CD1c-positive myeloid dendritic cell (primary cell): ENCODE results near the gene ZNF576.
"Not testable (repeated sequence)": the region's sequence is repeated elsewhere in the genome, so short reads cannot be mapped to it uniquely, and the experiment has no call there.

Source experiments
- DNase-seq: peaks from one replicate; pipeline ENCODE4 v3.0.0-alpha.2; 2016; ENCODE audit errors: extremely low spot score

ZNF576 gene

DNA sequence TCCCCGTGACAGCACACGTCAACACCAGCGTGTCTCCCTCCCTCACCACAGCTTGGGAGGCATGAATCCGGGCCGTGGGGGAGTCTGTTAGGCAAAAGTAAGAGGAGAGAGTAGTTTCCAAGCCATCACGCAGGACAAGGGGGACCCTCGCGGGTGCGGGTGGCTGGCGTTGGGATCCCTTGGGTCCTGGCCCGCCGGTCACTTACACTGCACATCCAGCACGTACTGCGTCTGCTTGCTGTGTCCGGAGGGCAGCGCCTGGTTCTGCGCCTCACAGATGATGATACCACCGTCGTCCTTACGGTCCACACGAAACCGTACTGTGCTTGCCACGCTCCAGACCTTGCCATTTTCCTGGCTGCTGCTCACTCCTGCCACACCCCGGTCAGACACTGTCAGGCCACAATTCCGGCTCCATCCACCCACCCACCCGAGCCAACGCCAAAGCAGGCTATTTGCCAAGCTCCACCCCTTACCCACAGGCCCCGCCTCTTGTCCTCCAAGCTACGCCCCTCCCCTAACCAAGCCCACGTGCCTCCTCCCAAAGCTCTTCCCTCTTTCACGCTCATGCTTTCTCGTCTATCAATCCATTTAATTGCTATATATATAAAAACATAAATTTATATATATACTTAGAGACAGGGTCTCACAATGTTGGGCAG lies 29.7 kb downstream of the ZNF576 start:
- DNase-seq = peak; percentile 62

DNA sequence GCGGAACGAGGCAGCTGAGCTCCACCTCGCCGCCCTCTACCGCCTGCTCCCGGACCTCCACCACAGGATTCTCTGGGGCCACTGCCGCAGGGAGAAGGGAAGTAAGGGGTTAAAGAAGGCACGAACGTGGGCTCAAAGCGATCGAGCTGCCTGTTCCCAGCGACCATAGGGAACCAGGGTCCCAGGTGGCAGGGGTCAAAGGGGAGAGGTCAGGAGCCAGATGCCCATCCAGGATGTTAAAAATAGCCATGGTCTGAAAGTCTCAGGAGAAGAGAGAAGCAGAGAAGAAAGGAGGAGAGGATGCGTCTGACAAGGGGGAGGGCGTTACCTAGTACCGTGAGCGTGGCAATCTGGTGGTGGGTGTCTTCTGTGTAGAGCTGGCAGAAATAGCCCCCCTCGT lies 30.4 kb downstream of the ZNF576 start:
- DNase-seq = no peak

DNA sequence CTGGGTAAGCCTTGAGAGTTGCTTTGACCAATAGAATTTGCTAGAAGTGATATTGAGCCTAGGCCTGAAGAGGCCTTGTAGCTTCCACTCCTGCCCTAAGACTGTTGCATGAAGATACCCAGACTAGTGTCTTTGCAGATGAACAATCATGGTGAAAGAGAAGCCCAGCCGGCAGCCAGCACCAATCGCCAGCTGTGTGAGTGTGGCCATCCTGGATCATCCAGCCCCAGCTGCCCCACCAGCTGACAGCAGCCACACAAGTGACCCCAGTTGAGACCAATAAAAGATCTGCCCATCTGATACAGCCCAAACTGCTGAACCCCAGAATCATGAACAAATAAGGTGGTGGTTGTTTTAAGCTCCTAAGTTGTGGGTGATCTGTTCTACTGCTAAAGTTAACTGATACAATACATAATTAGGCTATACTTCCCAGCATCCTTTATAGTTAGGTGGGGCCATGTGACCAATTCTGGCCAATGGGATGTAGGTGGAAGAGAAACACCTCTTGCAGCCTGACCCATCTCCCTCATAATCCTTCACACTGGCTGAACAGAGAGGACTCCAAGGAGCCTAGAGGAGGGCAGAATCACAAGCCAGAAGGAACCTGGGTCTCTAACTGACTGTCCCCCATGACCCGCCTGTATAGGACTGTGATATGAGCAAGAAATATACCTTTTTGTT lies 32.4 kb downstream of the ZNF576 start:
- DNase-seq = no peak

DNA sequence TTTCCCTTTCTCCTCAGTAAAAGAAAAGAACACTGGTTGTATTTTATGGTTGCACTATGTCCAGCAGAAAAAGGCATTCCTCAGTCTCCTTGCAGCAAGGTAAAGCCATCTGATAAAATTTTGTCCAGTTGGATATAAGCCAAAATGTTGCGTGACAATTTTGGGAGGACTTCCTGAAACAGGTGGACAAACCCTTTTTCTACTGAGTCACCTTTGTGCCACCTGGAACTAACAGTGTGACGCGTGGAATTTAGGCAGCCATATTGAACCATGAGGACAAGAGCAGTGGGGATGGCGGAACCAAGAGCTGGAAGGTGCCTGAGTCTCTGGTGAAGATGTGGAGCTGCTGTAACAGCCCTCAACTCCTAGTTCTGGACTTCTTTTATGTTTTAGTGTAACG lies 35.1 kb downstream of the ZNF576 start:
- DNase-seq = no peak

DNA sequence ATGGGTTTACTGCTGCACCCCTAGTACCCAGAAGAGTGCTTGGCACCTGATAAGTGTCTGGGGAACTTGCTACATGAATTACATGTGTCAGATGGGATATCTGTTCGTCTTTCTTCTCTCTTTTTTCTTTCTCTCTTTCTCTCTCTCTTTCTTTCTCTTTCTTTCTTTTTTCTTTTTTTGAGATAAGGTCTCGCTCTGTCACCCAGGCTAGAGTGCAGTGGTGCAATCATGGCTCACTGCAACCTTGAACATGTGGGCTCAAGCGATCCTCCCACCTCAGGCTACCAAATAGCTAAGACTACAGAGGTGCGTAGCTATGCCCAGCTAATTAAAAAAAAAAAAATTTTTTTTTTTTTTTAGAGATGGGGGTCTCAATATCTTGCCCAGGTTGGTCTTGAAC lies 37.1 kb downstream of the ZNF576 start:
- no peak for DNase-seq

DNA sequence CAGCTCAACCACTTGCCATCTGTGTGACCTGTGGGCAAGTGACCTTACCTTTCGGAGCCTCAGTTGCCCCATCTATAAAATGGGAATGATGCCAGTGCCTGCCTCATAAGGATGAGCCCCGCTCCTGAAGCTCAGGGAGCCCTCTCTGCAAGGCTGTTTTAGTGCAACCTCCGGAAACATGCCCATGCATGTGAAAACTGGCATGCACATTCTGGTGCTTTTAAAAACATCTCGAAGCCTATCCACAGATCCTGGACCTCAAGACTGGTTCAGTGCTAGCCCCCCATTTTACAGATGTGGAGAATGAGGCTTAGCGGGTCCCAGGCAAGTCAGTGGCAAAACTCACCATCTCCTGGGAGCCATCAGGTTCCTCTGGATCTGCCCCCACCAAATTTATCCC lies 37.7 kb downstream of the ZNF576 start:
- DNase-seq = no peak

DNA sequence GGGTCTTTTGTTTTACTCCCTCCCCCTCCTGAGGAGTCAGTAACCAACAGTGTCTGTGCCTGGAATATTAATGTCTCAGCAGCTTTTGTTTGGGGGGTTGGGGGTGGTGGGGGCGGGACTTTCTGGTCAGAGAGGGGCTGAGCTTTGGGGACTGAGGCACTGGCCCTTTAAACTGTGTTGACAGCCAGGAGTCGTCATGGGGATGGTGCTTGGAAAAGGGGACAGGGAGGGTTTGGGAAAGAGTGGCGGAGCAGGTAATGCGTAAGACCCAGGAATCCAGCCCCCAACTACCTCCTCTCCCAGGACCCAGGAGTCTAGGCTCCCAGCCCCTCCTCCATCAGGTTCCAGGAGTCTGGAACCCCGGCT lies 38.1 kb downstream of the ZNF576 start:
- no peak for DNase-seq

DNA sequence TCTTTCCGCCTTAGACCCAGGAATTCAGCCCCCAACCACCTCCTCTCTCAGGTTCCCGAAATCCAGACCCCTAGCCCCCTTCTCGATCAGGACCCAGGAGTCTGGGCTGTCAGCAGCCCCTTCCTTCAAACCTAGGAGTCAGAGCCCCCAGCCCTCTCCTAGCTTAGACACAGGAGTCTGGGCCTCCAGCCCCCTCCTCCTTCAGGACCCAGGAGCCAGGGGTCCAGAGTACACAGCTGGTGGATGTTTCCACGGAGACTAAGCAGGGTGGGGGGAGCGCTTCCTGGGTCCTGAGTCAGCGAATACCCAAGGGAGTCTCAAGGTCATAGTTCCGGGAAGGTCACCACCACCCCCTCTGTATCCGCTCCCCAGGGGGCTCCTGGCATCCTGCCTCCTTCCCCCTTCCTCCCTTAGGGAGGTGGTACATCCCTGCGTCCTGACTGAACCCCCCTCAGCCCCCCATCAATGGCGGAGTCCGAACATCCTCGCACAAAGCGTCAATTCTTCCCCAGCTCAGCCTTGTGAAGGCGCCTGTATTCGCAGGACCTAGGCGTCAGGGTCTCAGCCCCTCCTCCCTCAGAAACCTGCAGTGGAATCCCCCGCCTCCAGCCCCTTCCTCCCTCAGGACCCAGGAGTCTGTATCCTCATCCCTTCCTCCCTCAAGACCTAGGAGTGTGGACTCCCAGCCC lies 38.6 kb downstream of the ZNF576 start:
- no peak for DNase-seq

DNA sequence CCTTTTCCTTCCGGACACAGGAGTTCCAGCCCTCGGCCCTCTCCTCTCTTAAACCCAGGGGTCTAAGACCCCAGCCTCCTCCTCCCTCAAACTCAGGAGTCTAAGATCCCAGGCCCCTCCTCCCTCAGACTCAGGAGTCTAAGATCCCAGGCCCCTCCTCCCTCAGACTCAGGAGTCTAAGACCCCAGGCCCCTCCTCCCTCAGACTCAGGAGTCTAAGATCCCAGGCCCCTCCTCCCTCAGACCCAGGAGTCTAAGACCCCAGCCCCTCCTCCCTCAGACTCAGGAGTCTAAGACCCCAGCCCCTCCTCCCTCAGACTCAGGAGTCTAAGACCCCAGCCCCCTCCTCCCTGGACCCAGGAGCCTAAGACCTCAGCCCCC lies 39.2 kb downstream of the ZNF576 start:
- not testable (repeated sequence) for DNase-seq

DNA sequence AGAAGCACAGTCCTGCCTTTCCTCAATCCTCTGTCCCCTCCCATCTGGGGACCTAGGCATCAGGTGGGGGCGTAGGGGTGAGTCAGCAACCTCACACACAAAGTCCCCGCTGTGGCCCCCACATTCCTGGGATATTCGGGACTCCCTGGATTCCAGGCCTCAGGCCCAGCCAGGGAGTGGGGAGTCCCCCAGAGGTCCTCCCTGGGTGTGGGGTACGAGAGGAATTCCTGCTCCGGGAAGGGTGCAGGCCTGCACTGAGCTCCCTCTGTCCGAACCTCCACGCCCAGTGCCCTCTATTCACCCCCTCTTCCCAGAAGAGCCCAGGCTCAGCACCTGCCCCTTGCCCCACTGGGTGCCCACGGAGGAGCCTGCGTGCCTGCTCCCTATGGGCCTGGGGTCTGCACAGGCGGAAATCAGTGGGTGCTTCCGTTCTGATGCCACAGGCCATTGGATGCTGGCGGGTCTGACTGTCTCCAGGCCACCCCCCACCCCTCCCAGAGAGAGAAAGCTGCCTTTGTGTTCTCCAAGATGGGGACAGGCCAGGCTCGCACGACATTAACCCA lies 39.8 kb downstream of the ZNF576 start:
- no peak for DNase-seq

DNA sequence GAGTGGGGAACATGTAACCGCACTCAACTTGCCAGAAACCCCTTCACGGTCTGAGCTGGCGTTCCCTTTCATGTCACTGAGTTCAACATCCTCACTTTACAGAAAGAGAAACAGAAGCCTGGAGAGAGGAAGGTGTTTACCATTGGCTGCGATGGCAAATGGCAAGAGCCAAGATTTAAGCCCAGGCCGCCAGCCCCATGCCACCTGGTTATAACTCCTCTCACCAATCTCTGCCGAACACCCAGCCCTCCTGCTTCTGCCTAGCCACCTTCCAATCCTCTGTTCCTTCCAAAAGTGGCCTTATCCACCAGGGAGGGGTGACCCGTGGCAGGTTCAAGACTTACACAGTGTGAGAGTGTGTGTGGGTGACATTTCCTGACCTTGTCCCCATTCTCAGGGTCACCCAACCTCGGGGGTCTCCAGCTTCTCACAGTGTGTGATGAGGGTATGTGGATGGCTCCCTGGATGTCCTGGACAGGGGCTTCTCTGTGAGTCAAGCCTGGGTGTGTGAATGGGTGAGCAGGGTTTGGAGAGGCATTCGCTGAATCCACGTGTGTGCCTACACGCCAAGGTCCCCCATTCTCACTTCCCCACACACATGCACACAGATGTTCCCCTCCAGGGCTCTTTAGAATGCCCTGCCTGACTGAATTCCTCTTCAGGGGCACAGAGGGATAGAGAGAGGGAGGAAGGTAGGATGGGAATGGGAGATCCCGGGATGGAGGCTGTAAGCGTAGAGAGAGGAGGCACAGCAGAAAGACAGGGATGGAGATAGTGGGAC lies 42.0 kb downstream of the ZNF576 start:
- DNase-seq = peak; percentile 20

DNA sequence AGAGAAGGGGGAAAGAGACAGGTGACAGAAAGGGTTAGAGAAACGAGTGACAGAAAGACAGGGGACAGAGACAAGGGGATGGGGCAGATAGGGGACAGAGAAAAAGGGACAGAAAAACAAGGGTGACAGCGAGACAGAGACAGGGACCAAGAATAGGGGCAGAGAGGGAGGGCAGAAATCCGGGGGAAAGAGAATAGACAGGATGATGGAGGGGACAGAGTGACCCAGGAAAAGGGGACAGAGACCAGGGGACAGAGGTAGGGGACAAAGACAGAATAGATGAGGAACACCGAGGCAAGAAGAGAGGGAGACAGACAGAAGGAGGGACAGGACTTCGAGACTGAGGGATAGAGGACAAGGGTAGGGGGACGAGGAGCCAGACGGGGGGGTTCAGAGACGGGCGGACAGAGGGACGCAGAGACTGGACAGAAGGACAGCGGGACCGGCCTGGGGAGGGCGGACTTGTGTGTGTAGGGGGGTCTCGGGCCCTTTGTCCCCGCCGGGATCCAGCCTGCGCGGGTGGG lies 42.7 kb downstream of the ZNF576 start:
- no peak for DNase-seq

DNA sequence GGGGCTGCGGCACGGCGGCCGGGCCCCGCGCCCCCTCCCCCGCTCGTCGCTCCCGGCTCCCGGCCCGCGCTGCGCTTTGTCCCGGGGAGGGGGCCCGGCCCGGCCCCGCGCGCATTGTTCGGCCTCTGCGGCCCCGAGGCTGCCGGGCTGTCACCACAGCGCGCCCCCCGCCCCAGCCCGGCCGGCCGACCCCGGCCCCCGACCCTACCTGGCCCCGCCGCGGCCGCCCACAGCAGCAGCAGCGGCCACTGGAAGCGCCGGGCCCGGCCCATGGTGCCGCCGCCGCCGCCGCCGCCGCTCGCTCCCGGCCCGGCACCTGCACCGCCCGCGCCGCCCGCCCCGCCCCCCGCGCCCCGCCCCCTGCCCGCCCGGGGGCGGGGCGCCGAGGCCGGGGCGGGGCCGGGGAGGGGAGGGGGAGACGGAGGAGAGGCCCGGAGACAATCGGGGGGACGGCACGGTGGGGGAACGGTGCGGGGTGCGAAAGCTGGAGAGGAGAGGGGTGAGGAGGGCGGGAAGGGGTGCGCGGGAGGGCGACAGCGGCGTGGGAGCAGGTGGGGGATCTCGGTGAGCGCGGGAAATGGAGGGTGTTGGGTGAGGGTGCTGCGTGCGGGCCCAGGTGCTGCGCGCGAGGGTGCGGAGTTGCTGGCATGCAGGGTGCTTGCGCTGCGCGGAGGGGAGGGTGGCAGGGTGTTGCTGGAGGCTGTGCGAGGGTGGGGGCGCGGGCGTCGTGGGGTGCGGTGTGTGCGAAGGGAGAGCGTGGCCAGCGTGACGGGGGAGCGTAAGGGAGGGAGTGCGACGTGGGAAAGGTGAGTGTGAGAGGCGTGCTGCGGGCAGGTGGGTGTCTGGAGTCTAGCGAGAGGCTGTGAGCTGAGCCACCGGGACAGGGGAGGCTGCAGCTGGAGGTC lies 43.4 kb downstream of the ZNF576 start, which contains the start of gene CADM4:
Gene CADM4 (minus strand): TSS at position 332 of the 905 bp plus-strand sequence. CDS start 60 bp downstream, at position 272.
- no peak for DNase-seq

DNA sequence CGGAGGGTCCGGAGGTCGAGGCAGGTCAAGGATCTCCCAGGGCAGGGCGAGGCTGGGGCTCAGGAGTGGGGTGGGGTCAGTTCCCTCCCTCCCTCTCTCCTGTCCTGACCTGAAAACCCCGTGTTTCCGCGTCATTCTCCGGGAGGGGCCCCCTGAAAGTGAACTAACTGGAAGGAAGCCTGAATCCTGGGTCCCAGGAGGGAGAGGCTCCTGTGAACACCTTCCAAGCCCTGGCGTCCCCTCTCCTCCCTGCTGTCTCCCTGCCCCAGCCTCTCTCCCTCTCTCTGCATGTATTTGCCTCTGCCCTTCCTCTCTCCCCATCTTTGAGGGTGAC lies 44.0 kb downstream of the ZNF576 start:
- DNase-seq = no peak

DNA sequence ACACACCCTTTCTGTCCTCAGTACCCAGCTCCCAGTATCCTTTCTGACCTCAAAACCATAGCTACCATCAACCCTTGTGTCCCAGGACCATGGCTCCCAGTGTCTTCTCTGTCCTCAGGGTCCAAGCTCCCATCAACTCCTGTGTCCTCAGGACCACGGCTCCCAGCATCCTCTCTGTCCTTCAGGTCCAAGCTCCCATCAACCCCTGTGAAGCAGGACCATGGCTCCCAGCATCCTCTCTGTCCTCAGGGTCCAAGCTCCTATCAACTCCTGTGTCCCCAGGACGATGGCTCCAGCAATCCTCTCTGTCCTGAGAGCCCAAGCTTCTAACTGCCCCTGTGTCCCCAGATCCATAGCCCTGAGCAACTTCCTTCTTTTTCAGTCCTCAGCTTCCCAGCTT lies 44.9 kb downstream of the ZNF576 start:
- no peak for DNase-seq

DNA sequence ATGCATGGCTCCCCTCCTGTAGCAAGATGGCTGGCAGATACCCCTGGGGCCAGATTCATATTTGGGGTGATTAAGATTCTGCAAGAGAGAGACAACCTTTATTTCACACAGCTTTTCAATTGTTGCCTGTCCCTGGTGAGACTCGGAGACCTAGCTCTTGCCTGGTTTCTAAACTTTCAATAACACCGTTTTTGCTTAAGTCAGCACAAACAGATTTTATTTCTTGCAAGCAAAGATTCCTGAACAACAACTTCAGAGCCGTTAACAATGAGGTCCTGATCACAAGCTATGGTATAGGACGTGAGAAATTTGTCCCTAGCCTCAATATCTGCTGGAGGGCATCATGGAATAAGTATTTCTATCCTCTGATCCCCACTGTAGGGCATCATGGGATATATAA lies 46.1 kb downstream of the ZNF576 start:
- DNase-seq = no peak

DNA sequence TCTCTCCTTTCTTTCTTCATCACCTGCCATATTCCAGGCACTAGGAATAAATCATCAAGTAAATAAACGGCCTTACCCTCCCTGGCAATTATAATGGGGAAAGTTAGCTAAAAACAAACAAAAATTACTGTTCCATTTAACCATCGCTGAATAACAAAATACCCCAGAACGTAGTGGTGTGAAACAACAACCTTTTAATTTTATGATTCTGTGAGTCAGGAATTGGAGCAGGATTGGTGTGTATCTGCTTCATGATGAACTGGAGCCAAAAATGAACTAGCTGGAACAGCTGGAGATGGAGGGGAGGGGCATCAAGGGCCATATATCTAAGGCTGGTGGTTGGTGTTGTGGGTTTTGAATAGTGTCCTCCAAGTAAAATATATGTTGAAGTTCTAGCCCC lies 46.9 kb downstream of the ZNF576 start:
- DNase-seq = no peak

DNA sequence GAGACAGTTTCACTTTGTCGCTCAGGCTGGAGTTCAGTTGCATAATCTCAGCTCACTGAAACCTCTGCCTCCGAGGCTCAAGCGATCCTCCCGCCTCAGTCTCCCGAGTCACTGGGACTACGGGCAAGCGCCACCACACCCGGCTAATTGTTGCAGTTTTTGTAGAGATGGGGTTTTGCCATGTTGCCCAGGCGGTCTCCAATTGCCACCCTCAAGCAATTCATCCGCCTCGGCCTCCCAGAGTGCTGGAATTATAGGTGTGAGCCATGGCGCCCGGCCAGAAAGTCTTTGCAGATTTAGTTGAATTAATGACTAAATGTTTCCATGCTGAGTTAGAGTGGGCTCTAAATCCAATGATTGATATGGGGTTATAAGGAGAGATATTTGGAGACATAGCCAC lies 47.8 kb downstream of the ZNF576 start:
- DNase-seq = no peak

DNA sequence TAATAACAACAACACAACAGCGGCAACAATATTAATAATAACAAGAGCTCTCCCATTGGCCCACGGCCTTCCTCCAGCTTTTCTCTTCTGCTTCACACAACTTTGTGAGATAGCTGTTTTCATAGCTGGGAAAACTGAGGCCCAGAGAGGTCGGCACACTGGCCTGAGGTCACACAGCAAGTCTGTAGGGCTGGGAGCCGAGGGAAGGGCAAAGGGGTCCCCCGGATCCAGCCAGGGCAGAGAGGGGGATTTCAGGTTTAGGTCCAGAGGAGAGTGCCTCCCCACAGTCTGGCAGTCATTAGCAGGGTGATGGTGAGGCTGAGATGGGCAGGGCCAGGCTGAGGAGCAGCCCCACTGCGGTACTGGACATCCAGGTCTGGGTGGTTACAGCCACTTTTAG lies 52.2 kb downstream of the ZNF576 start:
- DNase-seq = no peak

DNA sequence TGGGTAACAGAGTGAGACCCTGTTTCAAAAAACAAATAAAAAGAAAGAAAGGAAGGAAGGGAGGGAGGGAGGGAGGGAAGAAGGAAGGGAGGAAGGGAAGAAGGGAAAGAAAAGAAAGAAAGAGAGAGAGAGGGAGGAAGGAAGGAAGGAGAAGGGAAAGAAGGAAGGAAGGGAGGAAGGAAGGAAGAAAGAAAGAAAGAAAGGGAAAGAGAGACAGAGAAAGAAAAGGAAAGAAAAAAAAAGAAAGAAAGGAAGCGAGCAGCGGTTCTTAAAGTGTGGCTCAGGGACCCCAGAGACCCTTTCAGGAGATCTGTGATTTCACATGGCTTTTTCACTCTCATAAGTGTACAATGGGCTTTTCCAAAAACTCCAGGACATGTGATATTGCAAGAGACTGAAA lies 53.1 kb downstream of the ZNF576 start:
- no peak for DNase-seq

DNA sequence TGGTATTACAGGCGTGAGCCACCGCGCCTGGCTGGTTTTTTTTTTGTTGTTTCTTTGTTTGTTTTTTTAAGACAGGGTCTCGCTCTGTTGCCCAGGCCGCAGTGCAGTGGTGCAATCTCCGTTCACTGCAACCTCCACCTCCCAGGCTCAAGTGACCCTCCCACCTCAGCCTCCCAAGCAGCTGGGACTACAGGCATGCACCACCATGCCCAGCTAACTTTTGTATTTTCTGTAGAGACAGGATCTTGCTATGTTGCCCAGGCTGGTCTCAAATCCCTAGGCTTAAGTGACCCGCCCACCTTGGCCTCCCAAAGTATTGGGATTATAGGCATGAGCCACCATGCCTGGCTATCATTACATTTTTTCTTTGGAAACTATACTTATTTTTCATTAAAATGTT lies 53.9 kb downstream of the ZNF576 start:
- DNase-seq = not testable (repeated sequence)
